A549 (cell line): ENCODE data around the gene TACSTD2. TPM values are rescaled to one million over a fixed set of nuclear protein-coding genes. Genes with fewer than 3 reads are reported as not detected.
"Not testable (repeated sequence)": the region's sequence is repeated elsewhere in the genome, so short reads cannot be mapped to it uniquely, and the experiment has no call there.

Experiments
- ATAC-seq, 2 experiments: fragments of 200-7000 bp in 1 of 2; fragments of >200 bp in 1 of 2; cut with Nextera tagmentation in 1 of 2; cut with Tn5 transposase in 1 of 2; 3 replicates each; pipeline versions ENCODE4 v1.8.0 to v1.9.1; 2018 to 2020; ENCODE audit warnings: mild to moderate bottlenecking in 1 of 2, moderate library complexity in 1 of 2
- CTCF ChIA-PET: fragments of 300-600 bp; sonication (Branson Sonifier 250); formaldehyde crosslinking; extraction: SDS; loops from one replicate; lab custom pipeline; 2021; ENCODE audit warnings: antibody characterized with exemption, inconsistent platforms; lab: Yijun Ruan, JAX
- POLR2A ChIA-PET: fragments of 350-600 bp; formaldehyde crosslinking; extraction: SDS; loops from one replicate; lab custom pipeline; 2021; ENCODE audit warnings: antibody characterized with exemption, inconsistent platforms; lab: Yijun Ruan, JAX
- DNase-seq, 2 experiments: peaks; one replicate each; pipeline versions ENCODE4 v3.0.0 to v3.0.0-alpha.2; 2011 to 2016; ENCODE audit warnings: low read depth in 1 of 2, low spot score in 1 of 2
- FAIRE-seq: peaks from 2 replicates; lab custom pipeline; 2011; peaks lifted over from hg19 to GRCh38; lab: Jason Lieb, UNC
- H3K27ac ChIP-seq, 2 experiments: fragments of >200 bp; sonication (Bioruptor Twin); formaldehyde crosslinking; 3 replicates each; pipeline ENCODE4 v1.5.1; 2016 to 2017
- H3K4me1 ChIP-seq: fragments of >200 bp; sonication (Bioruptor Twin); formaldehyde crosslinking; 3 replicates; pipeline ENCODE4 v1.6.1; 2016
- H3K4me2 ChIP-seq: fragments of >200 bp; sonication (Bioruptor Twin); formaldehyde crosslinking; 3 replicates; pipeline ENCODE4 v1.6.1; 2016
- H3K4me3 ChIP-seq: fragments of >200 bp; sonication (Bioruptor Twin); formaldehyde crosslinking; 3 replicates; pipeline ENCODE4 v1.5.1; 2016
- H3K9me3 ChIP-seq: fragments of >200 bp; sonication (Bioruptor Twin); formaldehyde crosslinking; 3 replicates; pipeline ENCODE4 v1.6.1; 2016
- CBX2 ChIP-seq: fragments of 200-600 bp; sonication (generic); IDR thresholded peaks from 2 replicates; pipeline ENCODE4 v1.6.1; 2016; ENCODE audit warnings: low read depth, mild to moderate bottlenecking, borderline replicate concordance
- CHD4 ChIP-seq: fragments of 200-600 bp; sonication (generic); IDR thresholded peaks from 2 replicates; pipeline ENCODE4 v1.6.1; 2016; ENCODE audit warnings: antibody characterized with exemption, mild to moderate bottlenecking, borderline replicate concordance
- ESRRA ChIP-seq: fragments of 150-350 bp; IDR thresholded peaks from 2 replicates; pipeline ENCODE4 v1.6.1; 2014; ENCODE audit warnings: mild to moderate bottlenecking, low read length, borderline replicate concordance
- HOXB13 ChIP-seq: fragments of 250-450 bp; sonication (Bioruptor Pico); IDR thresholded peaks from 2 replicates; pipeline ENCODE4 v1.5.0; 2020; ENCODE audit warnings: low read depth, mild to moderate bottlenecking, moderate library complexity
- HOXB5 ChIP-seq: fragments of 250-450 bp; sonication (Bioruptor Pico); IDR thresholded peaks from 2 replicates; pipeline ENCODE4 v1.5.0; 2020; ENCODE audit warnings: mild to moderate bottlenecking, moderate library complexity
- ZFP36 ChIP-seq: fragments of 450-650 bp; IDR thresholded peaks from 2 replicates; pipeline ENCODE4 v1.6.1; 2014; ENCODE audit warnings: borderline replicate concordance; ENCODE audit not compliant: partially characterized antibody
- WGBS: methylation state at CpG from one replicate; pipeline ENCODE4 v1.1.6; 2017; ENCODE audit errors: missing lambda C conversion rate; 5-methylcytosine and 5-hydroxymethylcytosine counted together
- polyA plus RNA-seq, 4 experiments: library from polyadenylated mRNA; depleted of rRNA in 3 of 4; stranded (reverse); fragments of >200 nt; fragmentation: RNase III in 1 of 4; extraction: RNeasy Plus Mini Kit Qiagen cat#74134 plus additional on column Dnase treatment in 1 of 4; gene quantifications; 2 replicates in 3 of 4; 3 replicates in 1 of 4; pipeline ENCODE4 v1.2.3, GENCODE V29; 2011 to 2017
- TF ChIP-seq, protein P1 (sequence below): fragments of 200-600 bp; sonication (generic); IDR thresholded peaks from 2 replicates; pipeline ENCODE4 v1.6.1; 2016; ENCODE audit warnings: antibody characterized with exemption, mild to moderate bottlenecking, moderate library complexity
- TF ChIP-seq, protein P2 (sequence below): fragments of 250-450 bp; sonication (Bioruptor Pico); IDR thresholded peaks from 2 replicates; pipeline ENCODE4 v1.5.0; 2020; ENCODE audit warnings: low read depth, mild to moderate bottlenecking, moderate library complexity
- TF ChIP-seq, protein P3 (sequence below): IDR thresholded peaks from 2 replicates; pipeline ENCODE4 v1.6.1; 2012; ENCODE audit warnings: low read depth, borderline replicate concordance

The TACSTD2 gene
- polyA plus RNA-seq, 2 of the 4 experiments (the other 2 are of a cell fraction) = not detected

DNA sequence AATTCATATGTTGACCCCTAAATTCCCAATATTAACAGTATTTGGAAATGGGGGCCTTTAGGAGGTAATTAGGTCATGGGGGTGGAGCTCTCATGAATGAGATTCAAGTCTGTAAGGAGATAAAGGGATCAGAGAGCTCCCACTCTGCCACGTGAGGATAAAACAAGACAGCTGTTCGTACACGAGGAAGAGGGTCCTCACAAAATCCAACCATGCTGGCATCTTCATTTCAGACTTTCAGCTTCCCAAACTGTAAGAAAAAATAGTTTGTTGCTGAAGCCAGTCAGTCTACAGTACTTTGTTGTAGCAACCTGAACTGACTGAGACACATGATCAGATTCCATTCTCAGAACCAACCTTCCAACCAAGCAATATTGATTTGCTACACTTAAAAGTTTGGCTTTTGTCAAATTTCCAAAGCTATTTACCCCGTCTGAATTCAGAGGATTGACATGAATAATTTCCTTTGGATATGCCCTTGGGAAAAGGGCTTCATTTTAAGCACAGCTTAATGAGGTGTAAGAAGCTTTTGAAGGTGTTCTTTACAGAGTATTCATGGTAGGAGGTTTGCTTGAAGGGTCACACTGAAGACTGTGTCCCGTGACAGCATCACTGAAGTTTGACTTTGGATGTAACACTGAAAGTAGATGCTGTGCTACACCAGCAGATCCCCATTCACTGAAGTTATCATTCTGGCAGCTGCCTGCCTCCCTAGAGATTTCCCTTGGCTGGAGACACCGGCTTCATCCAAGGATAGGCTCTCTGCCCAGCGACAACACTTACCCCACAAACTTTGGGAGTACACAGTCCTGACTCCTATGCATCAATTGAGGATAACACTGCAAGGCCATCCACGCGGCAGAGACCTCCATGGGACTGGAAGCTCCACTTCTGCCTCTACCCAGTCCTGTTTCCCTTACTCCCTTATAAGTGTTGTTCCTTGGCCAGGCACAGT is 25.6 kb downstream of the TACSTD2 start (continued):
- TF ChIP-seq, protein P1, sequence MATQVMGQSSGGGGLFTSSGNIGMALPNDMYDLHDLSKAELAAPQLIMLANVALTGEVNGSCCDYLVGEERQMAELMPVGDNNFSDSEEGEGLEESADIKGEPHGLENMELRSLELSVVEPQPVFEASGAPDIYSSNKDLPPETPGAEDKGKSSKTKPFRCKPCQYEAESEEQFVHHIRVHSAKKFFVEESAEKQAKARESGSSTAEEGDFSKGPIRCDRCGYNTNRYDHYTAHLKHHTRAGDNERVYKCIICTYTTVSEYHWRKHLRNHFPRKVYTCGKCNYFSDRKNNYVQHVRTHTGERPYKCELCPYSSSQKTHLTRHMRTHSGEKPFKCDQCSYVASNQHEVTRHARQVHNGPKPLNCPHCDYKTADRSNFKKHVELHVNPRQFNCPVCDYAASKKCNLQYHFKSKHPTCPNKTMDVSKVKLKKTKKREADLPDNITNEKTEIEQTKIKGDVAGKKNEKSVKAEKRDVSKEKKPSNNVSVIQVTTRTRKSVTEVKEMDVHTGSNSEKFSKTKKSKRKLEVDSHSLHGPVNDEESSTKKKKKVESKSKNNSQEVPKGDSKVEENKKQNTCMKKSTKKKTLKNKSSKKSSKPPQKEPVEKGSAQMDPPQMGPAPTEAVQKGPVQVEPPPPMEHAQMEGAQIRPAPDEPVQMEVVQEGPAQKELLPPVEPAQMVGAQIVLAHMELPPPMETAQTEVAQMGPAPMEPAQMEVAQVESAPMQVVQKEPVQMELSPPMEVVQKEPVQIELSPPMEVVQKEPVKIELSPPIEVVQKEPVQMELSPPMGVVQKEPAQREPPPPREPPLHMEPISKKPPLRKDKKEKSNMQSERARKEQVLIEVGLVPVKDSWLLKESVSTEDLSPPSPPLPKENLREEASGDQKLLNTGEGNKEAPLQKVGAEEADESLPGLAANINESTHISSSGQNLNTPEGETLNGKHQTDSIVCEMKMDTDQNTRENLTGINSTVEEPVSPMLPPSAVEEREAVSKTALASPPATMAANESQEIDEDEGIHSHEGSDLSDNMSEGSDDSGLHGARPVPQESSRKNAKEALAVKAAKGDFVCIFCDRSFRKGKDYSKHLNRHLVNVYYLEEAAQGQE = no peak
- TF ChIP-seq, protein P2, sequence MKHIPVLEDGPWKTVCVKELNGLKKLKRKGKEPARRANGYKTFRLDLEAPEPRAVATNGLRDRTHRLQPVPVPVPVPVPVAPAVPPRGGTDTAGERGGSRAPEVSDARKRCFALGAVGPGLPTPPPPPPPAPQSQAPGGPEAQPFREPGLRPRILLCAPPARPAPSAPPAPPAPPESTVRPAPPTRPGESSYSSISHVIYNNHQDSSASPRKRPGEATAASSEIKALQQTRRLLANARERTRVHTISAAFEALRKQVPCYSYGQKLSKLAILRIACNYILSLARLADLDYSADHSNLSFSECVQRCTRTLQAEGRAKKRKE = no peak
- TF ChIP-seq, all 56 proteins: peak for 0

DNA sequence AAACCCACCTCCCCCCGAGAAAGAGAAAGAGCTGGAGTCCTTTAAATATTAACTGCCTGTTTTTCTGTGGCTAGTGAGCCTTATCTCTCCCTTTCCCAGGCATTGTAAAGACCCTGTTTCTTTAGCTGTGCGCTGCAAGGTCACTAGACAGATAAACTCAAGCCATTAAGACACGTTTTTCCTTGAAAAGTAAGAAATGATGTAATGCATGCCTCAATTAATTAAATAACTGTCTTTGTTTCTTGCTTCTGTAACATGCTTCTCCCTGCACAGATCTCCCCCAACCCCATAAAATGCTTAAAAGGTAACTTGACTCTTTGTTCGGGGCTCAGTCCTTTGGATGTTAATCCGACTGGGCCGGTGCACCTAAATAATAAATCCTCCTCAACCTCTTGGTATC is 27.8 kb downstream of the TACSTD2 start:
- H3K4me2 ChIP-seq, ATAC-seq, FAIRE-seq, H3K9me3 ChIP-seq, H3K27ac ChIP-seq, H3K4me1 ChIP-seq, DNase-seq, H3K4me3 ChIP-seq, POLR2A ChIA-PET: not testable (repeated sequence)
- CTCF ChIA-PET = interaction anchor here (1.3 to 1.4 kb wide), 2 partner anchors 34 to 104 kb away, joined by 3 to 4 read pairs; no protein-coding TSS in a partner anchor
- WGBS = 56% methylated on average over 6 of the region's 6 CpGs

DNA sequence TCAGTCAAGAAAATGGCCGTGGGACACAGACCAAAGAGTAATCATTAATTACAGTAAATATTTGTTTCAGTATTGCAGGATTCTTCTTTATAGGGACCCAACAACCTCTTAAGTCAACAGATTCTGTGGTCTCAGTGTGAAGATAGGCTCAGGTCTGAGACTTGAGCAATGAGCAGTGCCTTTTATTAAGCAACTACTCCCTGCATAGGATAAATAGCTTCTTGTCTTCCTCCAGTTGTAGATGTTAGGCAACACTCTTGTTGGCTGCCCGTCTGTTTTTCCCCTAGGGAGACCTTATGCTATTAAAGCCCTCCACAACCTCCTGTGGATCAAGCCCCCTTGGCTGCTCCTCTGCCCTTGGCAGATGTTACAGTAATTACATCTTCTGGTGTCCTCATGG is 28.7 kb downstream of the TACSTD2 start:
- DNase-seq = no peak
- 27% methylated on average over 2 of the region's 2 CpGs for WGBS
- Histone ChIP-seq H3K4me3 (no peak overlapping the region), H3K27ac (no peak overlapping the region), H3K9me3 (no peaks in the 10 kb centered on the region), H3K4me1 (0 out of 3 replicates have a peak, but pooled peaks cover 4% of the 10 kb centered on the region), H3K4me2 (no peak overlapping the region)
- FAIRE-seq = no peak
- ATAC-seq = no peak
- ChIA-PET CTCF (interaction anchor here (1.4 kb wide), 1 partner anchor 33 kb away, joined by 3 read pairs; no protein-coding TSS in a partner anchor), POLR2A (no interaction called here)
- TF ChIP-seq HOXB5 (CRISPR knock-in tag) = no peak
- TF ChIP-seq CBX2 = no peak
- TF ChIP-seq, protein P1 = no peak
- no peak for TF ChIP-seq HOXB13
- TF ChIP-seq, protein P3, sequence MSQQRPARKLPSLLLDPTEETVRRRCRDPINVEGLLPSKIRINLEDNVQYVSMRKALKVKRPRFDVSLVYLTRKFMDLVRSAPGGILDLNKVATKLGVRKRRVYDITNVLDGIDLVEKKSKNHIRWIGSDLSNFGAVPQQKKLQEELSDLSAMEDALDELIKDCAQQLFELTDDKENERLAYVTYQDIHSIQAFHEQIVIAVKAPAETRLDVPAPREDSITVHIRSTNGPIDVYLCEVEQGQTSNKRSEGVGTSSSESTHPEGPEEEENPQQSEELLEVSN = no peak
- no peak for TF ChIP-seq ZFP36
- no peak for TF ChIP-seq CHD4
- TF ChIP-seq ESRRA = no peak
